GM12878 (cell line): ENCODE data around the gene ZNF124. TPM values are rescaled to one million over a fixed set of nuclear protein-coding genes. Genes with fewer than 3 reads are reported as not detected.

Source experiments
- ATAC-seq: fragments of 200-7000 bp; cut with Tn5 transposase; 3 replicates; pipeline ENCODE4 v1.9.1; 2020; ENCODE audit warnings: mild to moderate bottlenecking, moderate library complexity
- BruUV-seq: library from RNA; stranded (reverse); fragments of 400-500 nt; replicated peaks from 2 replicates; lab custom pipeline; 2021; lab: Mats Ljungman, UMichigan
- CTCF ChIA-PET: fragments of 300-600 bp; sonication (Branson Sonifier 250); formaldehyde crosslinking; extraction: SDS; loops from one replicate; lab custom pipeline; 2021; ENCODE audit warnings: inconsistent platforms; lab: Yijun Ruan, JAX
- POLR2A ChIA-PET: fragments of 350-600 bp; formaldehyde crosslinking; extraction: SDS; loops from one replicate; lab custom pipeline; 2021; ENCODE audit warnings: inconsistent platforms; lab: Charles Lee
- RAD21 ChIA-PET: fragments of 300-600 bp; sonication (Branson Sonifier 250); formaldehyde crosslinking; loops from one replicate; lab custom pipeline; 2023; ENCODE audit warnings: antibody characterized with exemption; ENCODE audit not compliant: unreplicated experiment; lab: Charles Lee
- SMC1A ChIA-PET: fragments of 300-600 bp; sonication (Branson Sonifier 250); formaldehyde crosslinking; loops from one replicate; lab custom pipeline; 2023; ENCODE audit not compliant: unreplicated experiment, uncharacterized antibody; lab: Charles Lee
- DNase-seq: peaks from one replicate; pipeline ENCODE4 v3.0.0-alpha.2; 2011; ENCODE audit warnings: low read depth, low spot score
- FAIRE-seq: peaks from 3 replicates; lab custom pipeline; 2011; peaks lifted over from hg19 to GRCh38; lab: Jason Lieb, UNC
- H2AFZ ChIP-seq: 2 replicates; pipeline ENCODE4 v1.6.0; 2011; ENCODE audit warnings: low read depth, low read length, control low read depth; ENCODE audit not compliant: control insufficient read depth
- H3K27ac ChIP-seq: 2 replicates; pipeline ENCODE4 v1.5.1; 2011; ENCODE audit warnings: control low read depth; ENCODE audit not compliant: control insufficient read depth, insufficient read depth
- H3K27me3 ChIP-seq, 2 experiments: replicated peaks in 1 of 2; 2 replicates each; pipeline versions ENCODE4 v1.6.0 to v1.6.1; 2011; ENCODE audit warnings: low read length in 1 of 2; ENCODE audit not compliant: control insufficient read depth in 2 of 2, insufficient read depth in 2 of 2
- H3K36me3 ChIP-seq, 2 experiments: 2 replicates each; pipeline ENCODE4 v1.5.1; 2011; ENCODE audit warnings: low read length in 1 of 2; ENCODE audit not compliant: control insufficient read depth in 2 of 2, insufficient read depth in 2 of 2
- H3K4me1 ChIP-seq: 2 replicates; pipeline ENCODE4 v1.6.1; 2011; ENCODE audit warnings: mild to moderate bottlenecking, low read length, moderate library complexity, mixed read lengths; ENCODE audit not compliant: control insufficient read depth, insufficient read depth
- H3K4me2 ChIP-seq: 2 replicates; pipeline ENCODE4 v1.6.0; 2011; ENCODE audit warnings: control low read depth; ENCODE audit not compliant: control insufficient read depth, insufficient read depth
- H3K4me3 ChIP-seq: fragments of 200-600 bp; sonication (generic); 2 replicates; pipeline ENCODE4 v1.5.1; 2016
- H3K79me2 ChIP-seq: 2 replicates; pipeline ENCODE4 v1.6.0; 2011; ENCODE audit warnings: low read length; ENCODE audit not compliant: control insufficient read depth, insufficient read depth
- H3K9ac ChIP-seq: 2 replicates; pipeline ENCODE4 v1.8.0; 2011; ENCODE audit warnings: low read length, control low read depth, mixed read lengths; ENCODE audit not compliant: control insufficient read depth, insufficient read depth
- H3K9me3 ChIP-seq: replicated peaks from 3 replicates; pipeline ENCODE4 v1.5.1; 2011; ENCODE audit warnings: mild to moderate bottlenecking, low read length; ENCODE audit not compliant: control insufficient read depth, insufficient read depth
- H4K20me1 ChIP-seq: 2 replicates; pipeline ENCODE4 v1.6.0; 2011; ENCODE audit not compliant: control insufficient read depth, insufficient read depth
- BACH1 ChIP-seq: fragments of 450-650 bp; IDR thresholded peaks from 2 replicates; pipeline ENCODE4 v1.6.1; 2017; ENCODE audit warnings: mild to moderate bottlenecking, borderline replicate concordance
- BRCA1 ChIP-seq: IDR thresholded peaks from 2 replicates; pipeline ENCODE4 v1.6.1; 2011; ENCODE audit warnings: low read depth, low read length, improper control_type of control experiment
- CBX5 ChIP-seq: sonication (generic); IDR thresholded peaks from 2 replicates; pipeline ENCODE4 v1.6.1; 2016; ENCODE audit warnings: low read depth, moderate library complexity, mild to moderate bottlenecking, inconsistent platforms
- FOXM1 ChIP-seq: IDR thresholded peaks from 2 replicates; pipeline ENCODE4 v1.6.1; 2012; ENCODE audit warnings: low read depth, mild to moderate bottlenecking, inconsistent platforms, low read length, moderate library complexity
- HDGF ChIP-seq: fragments of 450-650 bp; IDR thresholded peaks from 2 replicates; pipeline ENCODE4 v1.6.1; 2016; ENCODE audit warnings: antibody characterized with exemption
- IKZF1 ChIP-seq: fragments of 450-650 bp; conservative IDR thresholded peaks from 2 replicates; pipeline ENCODE4 v1.6.1; 2017; ENCODE audit warnings: antibody characterized with exemption, mild to moderate bottlenecking
- MXI1 ChIP-seq: fragments of 150-350 bp; IDR thresholded peaks from 2 replicates; pipeline ENCODE4 v1.6.1; 2011; ENCODE audit warnings: low read depth, mild to moderate bottlenecking, inconsistent platforms, low read length, improper control_type of control experiment
- NR2C2 ChIP-seq: IDR thresholded peaks from 2 replicates; pipeline ENCODE4 v1.6.1; 2011; ENCODE audit warnings: borderline replicate concordance, low read depth; ENCODE audit not compliant: control insufficient read depth, insufficient read length
- POLR2A ChIP-seq: IDR thresholded peaks from 2 replicates; pipeline ENCODE4 v1.6.1; 2011; ENCODE audit warnings: low read depth, mild to moderate bottlenecking, low read length
- SKIL ChIP-seq: fragments of 450-650 bp; IDR thresholded peaks from 2 replicates; pipeline ENCODE4 v1.6.1; 2017; ENCODE audit warnings: mild to moderate bottlenecking, low read depth, inconsistent platforms; ENCODE audit not compliant: poor library complexity, severe bottlenecking
- SMAD5 ChIP-seq: IDR thresholded peaks from 2 replicates; pipeline ENCODE4 v1.6.1; 2016; ENCODE audit warnings: antibody characterized with exemption, low read depth
- SUPT20H ChIP-seq: IDR thresholded peaks from 2 replicates; pipeline ENCODE4 v1.6.1; 2011; ENCODE audit warnings: low read depth, mild to moderate bottlenecking, low read length, moderate library complexity, borderline replicate concordance; ENCODE audit not compliant: control insufficient read depth
- SUZ12 ChIP-seq: fragments of 200-600 bp; sonication (generic); IDR thresholded peaks from one replicate; pipeline ENCODE4 v1.6.1; 2018; ENCODE audit warnings: antibody characterized with exemption, mild to moderate bottlenecking; ENCODE audit not compliant: unreplicated experiment
- TARDBP ChIP-seq: IDR thresholded peaks from 2 replicates; pipeline ENCODE4 v1.6.1; 2016; ENCODE audit warnings: borderline replicate concordance
- ZBTB40 ChIP-seq: fragments of 450-650 bp; IDR thresholded peaks from 2 replicates; pipeline ENCODE4 v1.6.1; 2016; ENCODE audit warnings: mild to moderate bottlenecking, moderate library complexity, borderline replicate concordance
- ZNF207 ChIP-seq: fragments of 450-650 bp; IDR thresholded peaks from 2 replicates; pipeline ENCODE4 v1.6.1; 2014; ENCODE audit warnings: antibody characterized with exemption, mild to moderate bottlenecking, borderline replicate concordance
- ZNF217 ChIP-seq: fragments of 450-650 bp; IDR thresholded peaks from 2 replicates; pipeline ENCODE4 v1.6.1; 2017; ENCODE audit warnings: antibody characterized with exemption, mild to moderate bottlenecking
- WGBS: methylation state at CpG from one replicate; pipeline ENCODE4 v1.1.6; 2016; ENCODE audit warnings: low lambda C conversion rate; ENCODE audit not compliant: insufficient replicate concordance, insufficient coverage; ENCODE audit errors: missing lambda C conversion rate; 5-methylcytosine and 5-hydroxymethylcytosine counted together
- in situ Hi-C: fragments of 300-500 bp; cut with MboI; formaldehyde crosslinking; loops from 9 replicates; pipeline ENCODE4 v1.14.3; 2018; ENCODE audit warnings: mixed read lengths
- intact Hi-C: fragments of 100-400 bp; cut with micrococcal nuclease; formaldehyde crosslinking; loops from one replicate; pipeline ENCODE4 v1.14.2; 2022; ENCODE audit not compliant: unreplicated experiment
- polyA plus RNA-seq, 11 experiments: library from polyadenylated mRNA; depleted of rRNA in 4 of 11; unstranded in 6 of 11; stranded (reverse) in 5 of 11; fragments of >200 nt; fragmentation: Nextera tagmentation in 4 of 11; fragmentation: Illumina TruSeq in 1 of 11; extraction: Ambion mirVana in 4 of 11; extraction: Trizol in 1 of 11; gene quantifications; 1 replicate in 1 of 11; 2 replicates in 10 of 11; pipeline versions ENCODE4 v1.2.1 to v1.2.3, GENCODE V29; 2011 to 2016; ENCODE audit warnings: inconsistent platforms in 2 of 11, missing spikeins in 2 of 11, low read depth in 1 of 11
- total RNA-seq, 4 experiments: library from RNA; depleted of rRNA in 3 of 4; stranded (reverse); fragments of >200 nt in 3 of 4; fragmentation: Illumina TruSeq in 1 of 4; extraction: Trizol in 1 of 4; gene quantifications; 2 replicates each; pipeline versions ENCODE4 v1.2.1 to v1.2.3, GENCODE V29; 2013 to 2021

The ZNF124 gene
- total and polyA plus RNA-seq, 10 of the 15 experiments (the other 5 are each of a cell fraction or from before 2014, with no cell fraction given): 6.8 to 37.5 (median 12.5) TPM

DNA sequence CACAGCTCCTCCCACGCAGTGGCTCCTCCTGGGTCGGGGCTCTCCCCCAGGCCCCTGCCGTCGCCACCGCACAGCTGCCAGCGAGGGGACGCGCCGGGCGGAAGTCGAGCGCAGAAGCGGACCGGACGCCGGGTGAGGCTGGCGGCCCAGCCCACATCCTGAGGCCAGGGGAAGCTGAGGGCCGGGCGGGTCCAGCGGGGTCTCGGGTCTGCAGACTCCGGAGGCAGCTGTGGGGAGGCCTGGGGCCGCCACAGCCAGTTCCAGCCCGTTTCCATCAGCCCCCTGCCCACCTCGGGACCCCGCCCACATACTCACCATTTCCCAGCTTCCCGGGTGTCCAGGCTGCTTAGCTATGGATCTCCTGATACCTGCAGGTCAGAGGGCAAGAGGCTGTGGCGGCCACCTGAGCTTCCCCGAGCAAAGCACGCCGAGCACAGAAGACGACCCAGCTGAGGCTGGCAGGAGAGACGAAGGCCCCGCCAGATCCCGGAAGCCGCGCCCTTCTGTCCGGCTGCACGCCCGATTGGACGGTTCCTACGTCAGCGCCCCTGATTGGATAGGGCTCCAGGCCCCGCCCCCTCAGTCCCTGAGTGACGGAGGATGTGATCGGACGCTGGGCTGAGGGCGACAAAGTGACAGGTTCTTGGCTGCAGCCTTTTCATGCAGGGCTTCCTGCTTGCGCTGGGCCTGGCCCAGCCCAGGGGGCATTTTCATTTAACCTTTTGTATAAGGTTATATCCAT lies 38.7 kb upstream of the ZNF124 start:
- no peaks in the 10 kb centered on the region for H3K36me3 ChIP-seq
- under 1% methylated on average over 40 of the region's 49 CpGs for WGBS
- intact Hi-C loops: loop anchor here (5.0 to 10.0 kb wide), 3 partner anchors 107 to 274 kb away; no protein-coding TSS in a partner anchor
- DNase-seq (peak; percentile 87), ATAC-seq (peak; percentile 91), FAIRE-seq (peak; percentile 99)
- POLR2A ChIA-PET: interaction anchor here (0.8 to 1.4 kb wide), 5 partner anchors 11 to 274 kb away, joined by 3 to 5 read pairs (median 3); no protein-coding TSS in a partner anchor
- CTCF ChIA-PET: interaction anchor here (0.9 to 1.0 kb wide), 3 partner anchors 12 to 179 kb away, joined by 3 to 6 read pairs (median 4); no protein-coding TSS in a partner anchor
- RAD21 ChIA-PET: interaction anchor here (1.0 to 1.5 kb wide), 3 partner anchors 8 to 204 kb away, joined by 3 to 7 read pairs (median 3); no protein-coding TSS in a partner anchor
- in situ Hi-C loops: no loop called here
- peak overlapping the region; percentile 91 for H3K27ac ChIP-seq
- H3K79me2 ChIP-seq: peaks cover 40% of the 10 kb centered on the region
- peak overlapping the region; percentile 88 for H3K4me2 ChIP-seq
- H3K27me3 ChIP-seq: no peaks in the 10 kb centered on the region
- SMC1A ChIA-PET: interaction anchor here (0.7 to 1.5 kb wide), 8 partner anchors 10 to 1698 kb away, joined by 3 to 4 read pairs (median 4); no protein-coding TSS in a partner anchor
- BruUV-seq: no TSS peak
- H4K20me1 ChIP-seq: no peaks in the 10 kb centered on the region
- H3K9me3 ChIP-seq: peaks cover 4% of the 10 kb centered on the region; the same call in 2 of the 3 replicates
- peak overlapping the region; percentile 76 for H2AFZ ChIP-seq
- H3K9ac ChIP-seq: peak overlapping the region; percentile 85
- H3K4me1 ChIP-seq: peaks cover 21% of the 10 kb centered on the region
- peak overlapping the region; percentile 66 for H3K4me3 ChIP-seq
- TF ChIP-seq ZNF207 (no peak), SUZ12 (no peak), BACH1 (no peak; the same call in 1 of the 2 replicates), BRCA1 (no peak), POLR2A (peak; percentile 97), CBX5 (0 out of 2 replicates have a peak, but pooled peaks have one; percentile 19), TARDBP (no peak), NR2C2 (no peak), MXI1 (peak; percentile 91), IKZF1 (peak; percentile 77), SKIL (no peak), HDGF (peak; percentile 88), SMAD5 (peak; percentile 54; the same call in 1 of the 2 replicates), ZBTB40 (peak; percentile 45; the same call in 1 of the 2 replicates), SUPT20H (no peak), ZNF217 (no peak), FOXM1 (no peak)
